HG03139 (cell line): Measurements from ENCODE around the gene CLCN7.
"Not testable (repeated sequence)": the region's sequence is repeated elsewhere in the genome, so short reads cannot be mapped to it uniquely, and the experiment has no call there.

Experiments used
- ATAC-seq: cut with Tn5 transposase; IDR thresholded peaks from one replicate; pipeline ENCODE4 v1.9.1; 2021; ENCODE audit not compliant: unreplicated experiment

The CLCN7 gene

DNA sequence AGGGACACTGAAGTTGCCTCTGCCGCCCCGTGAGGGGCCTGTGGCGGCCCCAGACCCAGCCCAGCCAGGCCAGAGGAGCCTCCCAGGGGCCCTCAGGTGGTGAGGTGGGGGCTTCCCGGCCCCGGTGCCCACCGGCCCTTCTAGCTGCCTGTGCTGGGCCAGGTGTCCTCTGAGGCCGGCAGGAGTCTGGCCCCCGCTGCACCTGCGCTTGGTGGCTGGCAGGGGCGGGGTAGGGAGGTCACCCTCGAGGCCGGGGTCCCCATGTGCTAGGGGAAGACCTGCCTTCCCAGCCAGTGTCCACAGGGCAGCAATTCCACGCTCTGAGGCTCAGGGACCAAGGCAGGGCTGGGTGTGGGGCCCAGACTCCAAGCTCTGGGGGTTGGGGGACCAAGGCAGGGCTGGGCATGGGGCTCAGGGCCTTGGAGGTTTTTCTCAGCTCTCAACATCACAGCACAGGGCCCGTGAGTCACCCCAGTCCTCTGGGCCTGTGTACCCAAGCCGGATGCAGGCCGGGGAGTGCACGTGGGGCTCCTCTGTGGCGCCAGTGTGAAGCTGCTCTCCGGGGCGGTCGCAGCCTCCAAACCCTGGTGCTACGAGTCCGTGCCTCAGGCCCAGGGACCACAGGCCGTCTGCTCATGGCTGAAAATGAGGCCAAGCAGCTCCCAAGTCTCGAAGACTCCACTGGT lies 29.2 kb downstream of the CLCN7 start:
- ATAC-seq = no peak

DNA sequence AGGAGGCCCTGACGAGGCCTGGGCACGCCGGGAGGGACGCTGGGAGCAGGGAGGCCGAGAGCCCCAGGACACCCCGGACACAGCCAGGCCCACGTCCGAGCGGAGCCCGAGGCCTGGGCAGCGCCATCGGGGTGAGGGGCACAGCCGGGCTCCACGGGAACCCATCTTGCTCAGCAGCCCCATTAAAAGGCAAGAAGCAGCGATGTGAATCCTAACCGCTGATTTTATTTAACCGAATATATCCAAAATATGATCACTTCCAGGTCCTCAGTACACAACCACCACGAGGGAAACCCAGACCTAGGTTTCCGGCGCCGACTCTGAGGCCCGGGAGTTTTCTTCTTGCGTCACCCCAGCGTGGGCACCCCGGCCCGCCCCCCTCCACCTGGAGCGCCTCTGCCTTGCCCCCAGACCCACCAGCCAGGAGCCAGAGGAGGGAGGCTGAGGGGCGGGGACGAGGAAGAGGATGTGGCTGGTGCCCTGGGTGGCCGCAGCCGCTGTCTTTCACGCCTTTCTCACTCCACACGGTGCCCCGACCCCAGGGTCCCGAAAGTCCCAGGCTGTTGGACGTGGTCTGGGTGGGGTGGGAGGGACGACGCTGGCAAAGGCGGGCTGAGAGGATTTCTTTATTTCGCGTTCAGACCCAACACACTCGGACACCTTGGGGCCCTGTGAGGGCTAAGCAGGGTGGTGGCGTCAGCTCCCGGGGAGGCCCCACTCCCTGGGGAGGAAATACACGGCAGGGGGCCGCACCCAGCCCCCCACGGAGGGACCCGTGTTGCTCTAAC lies 29.9 kb downstream of the CLCN7 start:
- ATAC-seq = no peak

GRCh38 chr16:1443980-1444729 lies 30.7 kb downstream of the CLCN7 start, which contains the start of gene CCDC154:
Gene CCDC154, minus strand, starts transcription at chr16:1444556. Its CDS starts 234 bp downstream, at chr16:1444322.
- no peak for ATAC-seq

- no peak for ATAC-seq
These were observed 31.3 kb downstream of the CLCN7 start for GRCh38 chr16:1443403-1443973.

GRCh38 chr16:1442697-1443096 lies 32.1 kb downstream of the CLCN7 start:
- no peak for ATAC-seq

GRCh38 chr16:1441391-1441829 lies 33.4 kb downstream of the CLCN7 start:
- no peak for ATAC-seq

DNA sequence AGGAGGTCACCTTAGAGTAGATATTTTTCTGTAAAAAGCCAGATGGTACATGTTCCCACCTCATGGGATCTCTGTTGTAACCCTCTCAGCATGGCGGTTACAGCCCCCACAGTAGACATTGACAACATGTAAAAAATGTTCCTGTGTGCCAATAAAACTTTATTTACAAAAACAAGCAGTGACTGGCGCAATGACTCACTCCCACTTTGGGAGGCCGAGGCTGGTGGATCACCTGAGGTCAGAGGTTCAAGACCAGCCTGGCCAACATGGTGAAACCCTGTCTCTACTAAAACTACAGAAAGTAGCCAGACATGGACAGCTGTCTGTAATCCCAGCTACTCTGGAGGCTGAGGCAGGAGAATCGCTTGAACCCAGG lies 35.1 kb downstream of the CLCN7 start:
- ATAC-seq = not testable (repeated sequence)

GRCh38 chr16:1439058-1439698 lies 35.6 kb downstream of the CLCN7 start:
- no peak for ATAC-seq

- ATAC-seq = no peak
These were observed 36.4 kb downstream of the CLCN7 start for GRCh38 chr16:1438229-1439057.

DNA sequence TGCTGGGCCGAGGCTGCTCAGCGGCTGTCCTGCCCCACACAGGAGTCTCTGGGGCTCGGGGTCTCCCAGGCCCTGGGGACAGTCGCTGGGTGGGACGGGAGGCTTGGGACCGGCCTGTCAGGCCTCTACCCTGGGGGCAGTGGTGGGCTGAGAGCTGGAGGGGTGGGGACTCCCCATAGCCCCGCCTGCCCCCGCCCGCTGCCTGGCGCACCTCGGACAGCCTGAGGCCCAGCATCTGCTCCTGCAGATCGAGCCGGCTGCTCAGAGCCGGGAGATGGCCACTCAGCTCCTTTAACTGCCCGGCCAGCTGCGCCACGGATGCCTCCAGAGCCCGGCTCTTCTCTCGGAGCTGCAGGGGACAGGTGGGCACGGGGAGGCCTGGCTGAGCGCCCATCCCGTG lies 37.2 kb downstream of the CLCN7 start:
- ATAC-seq = no peak

DNA sequence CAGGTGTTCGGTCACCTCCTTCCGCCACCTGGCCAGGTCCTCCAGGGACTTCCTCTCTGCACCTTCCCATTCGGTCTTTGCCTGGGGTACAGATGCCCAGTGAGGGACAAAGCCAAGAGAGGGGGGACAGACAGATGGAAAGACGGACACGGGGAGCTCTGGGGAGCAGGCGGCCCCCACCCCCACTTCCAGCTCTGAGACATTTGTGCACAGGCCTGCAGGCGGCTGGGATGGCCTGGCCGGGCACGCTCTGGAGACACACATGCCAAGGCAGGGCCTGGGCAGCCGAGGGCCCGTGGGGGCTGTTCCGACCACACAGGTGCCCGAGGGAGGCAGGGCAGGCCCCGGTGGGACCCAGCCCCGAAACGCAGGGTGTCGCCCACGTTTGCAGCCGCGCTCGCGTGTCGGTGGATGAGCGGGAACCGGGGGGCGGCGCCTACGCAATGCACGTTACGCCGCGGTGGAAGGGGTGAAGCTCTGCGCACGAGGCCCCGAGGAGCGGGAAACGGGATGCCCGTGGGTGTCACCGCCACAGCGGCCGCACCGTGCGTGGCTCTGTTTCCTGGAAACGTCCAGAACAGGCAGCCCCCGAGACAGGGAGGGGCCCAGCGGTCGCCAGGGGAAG lies 38.0 kb downstream of the CLCN7 start:
- no peak for ATAC-seq

DNA sequence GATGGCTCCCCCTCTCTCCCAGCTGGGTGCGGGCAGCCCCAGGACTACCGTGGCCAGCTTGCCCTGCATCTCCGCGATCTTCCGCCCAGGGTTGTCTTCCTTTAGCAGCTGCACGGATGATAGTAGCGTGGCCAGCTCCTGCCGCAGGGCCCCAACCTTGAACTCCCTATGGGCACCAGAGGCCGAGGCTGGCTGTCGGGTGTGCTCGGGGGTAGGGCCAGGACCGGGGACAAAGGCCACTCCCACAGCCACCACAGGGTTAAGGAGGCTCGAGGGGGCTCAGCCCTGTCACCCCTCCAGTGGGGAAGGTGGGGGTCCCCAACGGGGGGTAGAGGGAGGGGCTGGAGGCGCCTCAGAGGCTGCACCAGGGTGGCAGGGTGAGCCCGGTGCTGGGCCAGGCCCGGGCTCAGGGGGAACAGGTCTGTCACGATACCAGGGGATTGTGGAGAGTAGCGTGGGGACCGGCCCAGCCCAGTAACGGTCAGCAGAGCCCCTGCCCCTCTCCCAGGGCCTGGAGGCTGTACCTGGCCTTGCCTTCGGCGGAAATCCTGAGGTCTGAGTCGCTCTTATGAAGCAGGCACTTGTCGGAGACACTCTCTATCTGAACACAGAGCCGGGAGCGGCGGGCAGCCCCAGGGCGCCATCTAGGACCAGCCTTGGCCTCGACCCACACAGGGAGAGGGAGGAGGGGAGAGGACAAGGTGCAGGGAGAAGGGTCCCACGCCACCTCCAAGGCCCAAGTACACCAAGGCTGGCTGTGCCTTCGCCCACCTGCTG lies 38.7 kb downstream of the CLCN7 start:
- no peak for ATAC-seq

DNA sequence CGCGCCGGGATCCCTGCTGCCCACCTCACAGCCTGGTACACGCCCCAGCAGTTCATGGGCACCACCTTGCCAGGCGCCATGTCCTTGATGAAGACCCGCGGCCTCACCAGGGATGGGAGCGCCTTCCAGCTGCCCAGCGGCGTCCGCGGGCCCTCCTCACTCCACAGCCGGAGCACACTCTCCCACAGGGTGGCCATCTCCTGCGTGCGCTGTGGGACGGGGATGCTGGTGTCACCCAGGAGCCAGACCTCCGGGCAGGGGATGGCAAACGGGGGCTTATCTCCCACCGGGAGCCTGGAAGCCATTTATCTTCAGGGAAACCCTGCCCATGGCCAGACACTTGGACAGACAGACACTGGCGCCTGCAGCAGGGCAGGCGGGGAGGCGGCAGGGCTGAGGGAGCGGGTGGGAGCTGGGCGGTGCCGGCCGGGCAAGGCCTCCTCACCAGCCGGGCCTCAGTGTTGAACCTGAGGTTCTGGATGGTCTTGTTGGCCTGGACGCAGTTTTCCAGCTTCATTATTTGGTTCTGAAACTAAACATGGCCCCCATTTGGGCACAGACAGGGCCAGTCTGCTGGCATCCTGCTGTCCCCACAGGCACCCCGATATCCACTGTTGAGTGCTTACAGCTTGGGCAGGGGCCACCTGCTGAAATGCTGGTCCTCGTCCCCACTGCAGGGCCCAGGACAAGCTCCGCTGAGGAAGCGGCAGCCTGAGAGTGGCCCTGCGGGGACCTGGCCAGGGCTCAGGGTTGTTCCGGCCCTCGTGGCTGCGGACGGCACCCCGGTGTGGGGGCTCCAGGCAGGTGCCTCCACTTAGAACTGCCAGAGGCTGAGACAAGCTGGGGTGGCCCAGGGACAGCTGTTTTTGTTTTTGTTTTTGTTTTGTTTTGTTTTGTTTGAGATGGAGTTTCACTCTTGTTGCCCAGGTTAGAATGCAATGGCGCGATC lies 39.9 kb downstream of the CLCN7 start:
- no peak for ATAC-seq

DNA sequence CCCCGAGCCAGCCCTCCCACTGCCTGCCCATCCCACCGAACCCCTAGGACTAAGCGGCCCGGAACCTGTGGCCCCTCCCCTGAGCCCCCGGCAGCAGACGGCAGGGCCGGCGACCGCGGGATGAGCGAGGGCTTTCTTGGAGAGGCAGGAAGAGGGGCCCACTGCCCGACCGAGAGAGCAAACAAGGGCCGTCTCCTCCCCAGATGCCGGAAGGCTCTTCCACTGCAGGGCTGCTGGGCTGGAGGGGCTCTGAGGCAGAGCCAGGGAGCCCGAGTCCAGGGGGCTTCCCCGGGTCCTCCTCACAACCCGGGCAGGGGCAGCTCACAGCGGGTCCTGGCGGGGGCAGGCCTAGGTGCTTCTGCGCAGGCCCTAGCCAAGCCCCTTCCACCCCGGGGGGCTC lies 41.1 kb downstream of the CLCN7 start:
- no peak for ATAC-seq

DNA sequence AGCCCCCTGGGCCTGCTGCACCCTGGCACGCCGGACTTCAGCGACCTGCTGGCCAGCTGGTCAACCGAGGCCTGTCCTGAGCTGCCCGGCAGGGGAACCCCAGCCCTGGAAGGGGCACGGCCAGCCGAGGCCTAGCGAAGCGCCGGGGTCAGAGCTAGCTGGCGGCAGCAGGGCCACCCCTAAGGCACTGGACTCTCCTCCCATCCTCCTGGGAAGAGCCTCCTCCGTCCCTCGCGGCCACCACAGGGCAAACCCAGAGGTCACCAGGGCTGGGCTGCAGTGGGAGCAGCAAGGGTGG lies 41.6 kb downstream of the CLCN7 start:
- no peak for ATAC-seq

DNA sequence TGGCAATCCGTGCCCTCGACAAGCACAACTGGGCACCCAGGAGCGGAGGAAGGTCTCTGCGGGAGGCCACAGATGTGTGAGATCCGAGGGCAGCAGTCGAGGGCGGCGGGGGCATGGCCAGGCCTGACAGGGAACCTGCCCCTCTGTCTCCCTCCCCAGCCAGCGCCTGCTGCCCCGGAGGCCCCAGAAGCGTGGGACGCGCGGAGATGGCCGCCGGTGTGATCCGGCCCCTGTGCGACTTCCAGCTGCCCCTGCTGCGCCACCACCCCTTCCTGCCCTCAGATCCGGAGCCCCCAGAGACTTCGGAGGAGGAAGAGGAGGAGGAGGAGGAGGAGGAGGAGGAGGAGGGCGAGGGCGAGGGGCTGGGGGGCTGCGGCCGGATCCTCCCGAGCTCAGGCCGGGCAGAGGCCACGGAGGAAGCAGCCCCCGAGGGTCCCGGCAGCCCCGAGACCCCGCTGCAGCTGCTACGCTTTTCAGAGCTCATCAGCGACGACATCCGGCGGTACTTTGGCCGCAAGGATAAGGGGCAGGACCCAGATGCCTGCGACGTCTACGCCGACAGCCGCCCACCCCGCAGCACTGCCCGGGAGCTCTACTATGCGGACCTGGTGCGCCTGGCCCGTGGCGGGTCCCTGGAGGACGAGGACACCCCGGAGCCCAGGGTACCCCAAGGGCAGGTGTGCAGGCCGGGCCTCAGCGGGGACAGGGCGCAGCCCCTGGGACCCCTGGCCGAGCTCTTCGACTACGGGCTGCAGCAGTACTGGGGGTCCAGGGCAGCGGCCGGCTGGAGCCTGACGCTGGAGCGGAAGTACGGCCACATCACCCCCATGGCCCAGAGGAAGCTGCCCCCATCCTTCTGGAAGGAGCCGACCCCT lies 42.2 kb downstream of the CLCN7 start:
- ATAC-seq = no peak
